ENCODE measurements around the gene OSBPL7.

OSBPL7 gene

DNA sequence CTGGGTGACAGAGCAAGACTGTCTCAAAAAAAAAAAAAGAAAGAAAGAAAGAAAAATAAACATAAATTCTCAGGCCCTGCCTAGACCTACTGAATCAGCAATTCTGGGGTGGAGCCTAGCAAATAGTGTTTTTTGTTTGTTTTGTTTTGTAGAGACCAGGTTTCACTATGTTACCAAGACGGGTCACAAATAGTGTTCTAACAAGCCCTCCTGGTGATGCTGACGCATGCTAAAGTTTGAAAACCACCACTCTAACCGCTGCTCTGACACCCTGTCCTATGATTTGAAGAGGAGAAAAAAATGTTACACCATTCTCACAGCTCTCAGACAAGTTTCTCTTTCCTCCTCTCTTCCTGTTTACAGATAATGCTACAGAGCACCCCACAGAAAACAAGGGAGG lies 8.3 kb upstream of the OSBPL7 start:
- no peak for DNase-seq (ENCODE audit: low read depth in 3 of 3, low spot score in 1 of 3)

DNA sequence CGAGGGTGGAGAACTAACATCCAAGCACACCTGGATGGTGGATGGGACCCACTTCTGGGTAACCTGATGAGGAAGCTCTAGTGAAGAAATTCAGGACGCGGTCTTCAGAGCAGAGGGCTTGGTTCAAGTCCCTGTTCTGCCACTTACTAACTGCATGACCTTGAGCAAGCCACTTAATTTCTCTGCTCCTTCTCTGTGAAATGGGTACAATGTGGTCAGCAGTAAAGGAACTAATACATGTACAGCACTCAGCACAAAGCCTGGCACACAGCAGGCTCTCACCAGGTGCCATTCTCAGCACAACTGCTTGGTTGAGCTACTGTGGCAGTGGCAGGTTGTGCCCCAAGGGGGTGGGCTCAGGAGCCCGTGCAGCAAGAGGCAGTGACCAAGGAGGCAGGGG lies 1.9 kb upstream of the OSBPL7 start:
- DNase-seq (ENCODE audit: low read depth in 3 of 3, low spot score in 1 of 3) = no peak

DNA sequence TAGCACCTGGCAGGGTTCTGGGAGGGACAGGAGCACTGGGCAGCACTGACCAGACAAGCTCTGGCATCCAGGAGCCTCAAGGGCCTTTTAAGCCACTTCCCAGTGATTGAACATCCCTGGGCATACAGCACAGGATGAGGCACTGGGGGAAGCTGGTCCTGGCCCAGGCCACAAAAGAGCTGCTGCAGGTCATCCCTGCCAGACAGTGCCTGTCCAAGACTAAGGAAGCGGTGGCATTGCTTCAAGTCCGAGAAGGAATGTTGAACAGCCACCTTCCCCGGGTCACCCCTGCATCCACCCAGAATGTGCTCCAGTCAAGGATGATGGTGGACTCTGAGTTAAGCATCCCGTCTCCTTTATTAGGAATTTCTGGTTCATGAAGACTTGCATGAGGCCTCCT lies 1.2 kb upstream of the OSBPL7 start:
- DNase-seq (ENCODE audit: low read depth in 3 of 3, low spot score in 1 of 3) = no peak

DNA sequence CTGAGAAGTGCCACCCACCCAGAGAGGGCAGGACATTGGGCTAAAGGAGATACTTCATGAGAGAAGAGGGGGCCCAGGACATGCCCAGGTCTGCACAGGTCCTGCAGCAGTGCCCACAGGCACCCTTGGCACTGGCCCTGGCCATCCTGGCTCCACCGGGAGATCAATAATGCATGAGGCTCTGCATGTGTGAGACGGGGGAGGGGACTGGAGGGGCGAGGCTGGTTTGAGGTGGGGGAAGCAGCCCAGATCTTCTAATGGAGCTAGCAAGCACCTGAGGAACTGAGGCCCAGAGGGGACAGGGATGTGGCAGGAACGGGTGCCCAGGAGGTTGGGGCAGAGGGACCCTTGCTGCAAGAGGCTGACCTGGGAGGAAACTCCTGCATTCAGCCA lies 567 bp downstream of the OSBPL7 start:
- DNase-seq (ENCODE audit: low read depth in 3 of 3, low spot score in 1 of 3) = no peak

DNA sequence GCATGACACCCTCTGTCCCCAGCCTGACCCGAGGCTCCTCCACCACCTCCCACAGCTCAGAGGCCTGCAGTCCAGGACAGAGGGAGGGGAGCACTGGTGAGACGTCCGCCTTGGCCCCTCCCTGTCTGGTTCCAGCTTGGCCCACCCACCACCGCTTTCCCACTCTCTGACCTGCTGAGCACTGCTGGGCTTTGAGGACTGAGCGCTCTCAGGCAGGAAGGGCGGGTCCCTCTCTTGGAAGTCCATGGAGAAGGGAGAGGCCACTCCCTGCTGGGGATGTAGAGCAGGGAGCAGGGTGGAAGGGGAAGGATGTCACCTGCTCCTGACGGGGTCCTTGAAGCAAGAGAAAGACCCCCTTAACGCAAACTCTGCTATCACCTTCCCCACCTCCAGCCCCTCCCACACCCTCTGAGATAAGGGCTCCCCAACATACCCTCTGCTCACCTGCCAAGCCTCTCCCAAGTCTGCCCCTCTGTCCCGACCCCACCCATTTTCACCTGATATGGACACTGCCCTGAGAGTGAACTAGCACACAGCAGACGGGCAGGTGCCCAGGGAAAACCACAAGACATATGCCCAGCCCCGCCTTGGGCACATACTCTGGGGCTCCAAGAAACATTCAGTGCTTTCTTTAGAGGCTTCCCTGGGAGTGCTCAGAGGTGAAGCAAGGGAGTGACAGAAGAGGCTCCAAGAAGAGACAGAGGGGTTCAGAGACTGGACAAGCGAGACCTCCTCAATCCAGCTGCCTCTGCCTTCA lies 1.4 kb downstream of the OSBPL7 start:
- DNase-seq (ENCODE audit: low read depth in 3 of 3, low spot score in 1 of 3) = no peak

DNA sequence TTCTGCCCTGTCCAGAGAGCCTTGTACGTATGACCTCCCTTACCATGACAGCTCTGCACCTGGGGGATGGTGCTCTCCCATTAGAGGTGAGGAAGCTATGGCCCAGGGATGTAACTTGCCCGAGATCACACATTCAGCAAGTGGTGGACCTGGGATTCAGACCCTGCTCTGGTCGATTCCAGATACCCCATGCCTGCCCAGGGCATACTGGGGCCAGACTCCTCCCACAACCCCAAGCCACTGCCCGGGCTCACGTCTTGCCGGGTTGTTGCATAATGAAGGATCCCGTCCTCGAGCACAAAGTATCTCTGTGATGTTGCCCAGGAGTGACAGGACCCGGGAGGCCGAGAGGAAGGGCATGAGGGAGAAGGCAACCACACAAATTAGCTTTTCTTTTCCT lies 2.1 kb downstream of the OSBPL7 start:
- no peak for DNase-seq (ENCODE audit: low read depth in 3 of 3, low spot score in 1 of 3)

DNA sequence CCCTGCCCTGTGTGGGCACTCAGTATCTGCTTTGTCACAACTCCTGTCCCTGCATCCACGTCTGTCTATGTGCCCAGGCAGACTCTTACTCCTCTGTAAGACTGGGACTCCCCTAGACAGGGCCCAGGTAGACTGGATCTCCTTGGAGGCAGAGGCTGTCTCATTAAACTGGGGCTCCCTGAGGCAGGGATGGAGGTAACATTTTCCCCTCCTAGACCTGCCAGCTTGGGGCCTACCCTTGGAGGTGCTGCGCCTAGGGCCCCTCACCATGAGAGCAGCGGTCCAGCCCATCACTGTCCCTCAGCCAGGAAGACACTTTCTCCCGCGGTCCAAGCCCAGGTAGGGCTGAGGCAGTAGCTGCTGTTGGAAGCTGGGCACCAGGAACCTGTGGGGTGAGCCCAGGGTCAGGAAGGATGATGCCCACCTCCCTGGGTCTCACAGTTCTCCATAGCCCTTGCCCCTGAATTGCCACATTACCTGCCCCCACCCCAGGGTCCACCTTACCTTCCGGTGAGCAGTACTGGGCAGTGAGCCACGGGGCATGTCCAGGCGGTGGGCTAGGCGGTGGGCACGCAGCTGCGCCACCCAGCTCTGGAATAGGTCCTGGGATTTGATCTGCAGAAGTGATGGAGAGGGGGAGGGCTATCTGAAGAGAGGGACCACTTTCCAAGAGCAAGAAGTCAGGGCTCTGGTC lies 3.4 kb downstream of the OSBPL7 start:
- DNase-seq (ENCODE audit: low read depth in 3 of 3, low spot score in 1 of 3) = no peak

DNA sequence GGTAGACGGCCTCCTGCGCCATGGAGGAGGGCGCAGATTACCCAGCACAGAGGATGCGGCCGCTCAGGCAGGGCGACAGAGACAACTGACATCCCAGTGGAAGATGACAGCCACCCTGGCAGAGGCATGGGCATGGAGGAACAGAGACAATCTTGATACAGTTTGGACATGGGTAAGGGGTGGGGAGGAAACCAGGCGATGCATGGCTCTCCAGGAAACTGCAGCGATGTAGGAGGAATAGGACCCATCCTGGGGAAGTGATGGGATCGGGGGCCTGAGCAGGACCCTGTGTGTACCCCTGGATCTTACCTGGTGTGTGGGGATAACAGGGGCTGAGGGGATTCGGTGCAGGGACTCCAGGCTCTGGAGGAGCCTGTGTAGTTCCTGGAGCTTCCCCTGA lies 4.6 kb downstream of the OSBPL7 start:
- DNase-seq (ENCODE audit: low read depth in 3 of 3, low spot score in 1 of 3) = no peak

DNA sequence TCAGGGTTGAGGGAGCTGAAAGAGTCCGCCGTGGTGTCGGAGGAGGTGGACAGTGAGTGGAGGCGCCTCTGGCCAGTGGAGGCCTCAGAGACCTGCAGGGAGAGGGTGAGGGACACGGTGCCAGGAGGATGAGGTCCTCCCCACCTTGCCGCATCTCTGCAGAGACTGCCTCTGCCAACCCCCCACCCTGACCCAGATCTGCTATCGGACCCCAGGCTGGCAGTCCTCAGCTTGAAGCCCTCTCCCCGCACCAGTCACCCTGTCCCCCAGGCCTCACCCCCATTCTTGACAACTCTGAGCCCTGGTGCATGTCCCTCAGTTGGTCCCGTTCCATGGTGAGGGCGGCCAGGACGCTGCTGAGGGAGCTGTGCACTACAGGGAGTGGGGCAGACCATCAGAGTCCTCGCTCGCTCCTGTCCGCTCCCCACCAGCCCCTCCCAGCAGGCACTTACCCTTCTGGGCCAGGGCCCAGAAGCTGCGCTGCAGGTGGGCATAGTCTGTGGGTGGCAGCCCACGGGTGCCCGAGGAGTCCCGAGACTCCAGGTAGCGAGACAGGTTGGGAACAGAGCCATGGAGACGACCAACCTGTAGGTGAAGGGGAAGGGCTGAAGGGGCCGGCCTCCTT lies 5.4 kb downstream of the OSBPL7 start:
- no peak for DNase-seq (ENCODE audit: low read depth in 3 of 3, low spot score in 1 of 3)

DNA sequence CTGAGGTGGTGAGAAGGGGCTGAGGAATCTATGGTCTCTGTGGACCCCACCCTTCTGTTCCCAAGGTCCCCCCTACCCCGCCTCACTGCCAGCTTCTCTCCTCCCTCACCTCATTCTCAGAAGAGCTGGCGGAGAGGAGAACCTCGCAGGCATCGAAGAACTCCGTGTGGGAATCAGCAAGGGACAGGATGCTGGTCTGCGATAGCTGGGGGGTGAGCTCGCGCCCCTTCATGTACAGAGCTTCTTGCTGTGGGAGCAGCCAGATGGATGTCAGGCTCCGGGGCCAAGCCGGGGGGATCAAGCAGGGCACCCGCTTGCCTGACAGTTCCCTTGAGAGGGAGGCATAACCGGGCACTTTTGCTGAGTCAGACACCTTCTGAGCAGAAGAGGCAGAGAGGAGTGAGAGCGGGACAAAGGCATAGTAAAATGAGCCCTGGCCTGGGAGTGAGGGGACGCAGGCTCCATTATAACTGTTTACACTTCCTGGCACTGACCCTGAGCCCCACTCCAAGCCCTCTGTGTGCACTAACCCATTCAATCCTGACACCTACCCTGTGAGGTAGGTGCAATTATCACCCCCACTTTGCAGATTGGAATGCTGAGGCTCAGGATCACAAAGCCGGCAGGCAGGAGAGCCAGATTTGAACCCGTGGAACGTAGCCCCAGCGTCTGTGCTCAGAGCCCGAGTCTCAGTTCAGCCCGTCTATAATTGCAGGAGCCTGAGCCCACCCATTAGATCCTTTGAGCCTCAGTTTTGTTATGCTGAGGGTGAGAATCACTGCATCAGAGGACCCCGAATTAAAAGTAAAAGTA lies 6.3 kb downstream of the OSBPL7 start:
- no peak for DNase-seq (ENCODE audit: low read depth in 3 of 3, low spot score in 1 of 3)

DNA sequence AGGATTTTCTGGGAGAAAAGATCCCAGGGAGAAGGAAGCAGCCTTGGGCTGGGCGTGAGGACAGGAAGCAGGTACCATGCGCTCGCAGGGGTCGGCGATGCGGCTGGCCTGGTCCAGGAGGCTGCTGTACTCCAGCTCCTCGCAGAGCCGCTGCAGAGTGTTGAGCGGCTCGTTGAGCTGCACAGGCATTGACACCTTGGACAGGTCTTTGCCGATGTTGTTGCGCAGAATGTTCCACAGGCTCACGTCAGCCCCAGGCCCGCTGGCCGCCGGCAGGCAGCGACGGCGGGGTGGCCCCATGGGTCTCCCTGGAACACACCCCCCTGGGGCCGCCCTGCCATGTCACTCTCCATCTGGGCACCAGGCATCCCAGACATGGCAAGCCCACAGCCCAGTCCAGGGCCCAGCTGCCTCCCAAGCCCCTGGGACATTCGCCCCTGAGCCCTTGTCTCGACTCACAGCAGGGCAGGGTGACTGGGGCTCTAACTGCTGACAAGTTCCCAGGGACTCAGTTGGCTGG lies 8.0 kb downstream of the OSBPL7 start:
- no peak for DNase-seq (ENCODE audit: low read depth in 3 of 3, low spot score in 1 of 3)

DNA sequence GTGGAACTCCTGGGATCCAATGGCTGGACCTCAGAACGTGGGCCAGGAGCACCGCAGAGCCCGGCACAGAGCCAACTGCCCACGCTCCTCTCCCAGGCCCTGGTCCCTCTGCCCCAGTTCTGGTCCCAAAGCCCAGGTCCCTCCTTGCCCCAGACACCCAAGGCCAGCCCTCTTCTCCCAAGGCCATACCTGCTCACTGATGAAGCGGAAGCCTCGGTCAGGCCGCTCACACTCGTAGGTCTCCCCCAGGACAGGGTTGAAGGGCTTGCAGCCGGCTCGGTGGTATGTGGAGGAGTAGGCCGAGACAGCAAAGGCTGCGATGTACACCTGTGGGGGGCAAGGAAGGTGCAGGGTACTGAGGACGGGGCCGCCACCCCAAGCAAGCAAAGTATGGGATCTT lies 8.5 kb downstream of the OSBPL7 start:
- no peak for DNase-seq (ENCODE audit: low read depth in 3 of 3, low spot score in 1 of 3)

DNA sequence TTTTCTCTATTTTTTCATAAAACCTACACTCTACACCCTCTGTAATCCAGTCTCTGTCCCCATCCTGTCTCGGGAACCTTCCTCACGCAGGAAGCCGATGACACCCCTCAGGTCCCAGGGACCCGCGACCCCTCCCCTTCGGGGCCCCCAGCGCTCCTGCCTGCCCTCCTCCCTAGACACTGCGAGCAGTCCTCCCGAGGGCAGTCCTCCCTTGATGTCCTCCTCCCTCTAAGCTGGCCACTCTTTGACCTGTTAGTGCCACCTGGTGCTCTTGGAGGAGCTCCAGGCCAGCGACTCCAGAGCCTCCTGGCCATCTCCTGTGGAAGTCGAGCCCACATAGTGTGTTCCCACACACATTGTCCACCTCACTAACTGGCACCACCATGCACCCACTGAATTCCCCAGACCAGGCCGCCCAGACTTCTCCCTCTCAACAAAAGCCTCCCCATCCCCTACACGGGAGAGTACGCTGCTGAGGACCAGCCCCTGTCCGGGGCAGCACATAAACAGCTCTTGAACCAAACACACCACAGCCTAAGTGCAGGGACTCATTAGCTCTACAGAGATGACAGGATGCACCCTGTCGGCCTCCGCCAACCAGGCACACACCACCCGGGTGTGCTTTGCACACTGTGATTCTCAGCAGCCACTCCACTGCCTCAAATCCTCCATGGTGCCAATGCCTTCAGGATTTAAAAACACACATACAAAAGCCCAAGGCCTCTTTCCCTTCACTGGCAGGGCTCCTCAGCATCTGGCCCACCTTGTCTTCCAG lies 9.3 kb downstream of the OSBPL7 start:
- no peak for DNase-seq (ENCODE audit: low read depth in 3 of 3, low spot score in 1 of 3)

DNA sequence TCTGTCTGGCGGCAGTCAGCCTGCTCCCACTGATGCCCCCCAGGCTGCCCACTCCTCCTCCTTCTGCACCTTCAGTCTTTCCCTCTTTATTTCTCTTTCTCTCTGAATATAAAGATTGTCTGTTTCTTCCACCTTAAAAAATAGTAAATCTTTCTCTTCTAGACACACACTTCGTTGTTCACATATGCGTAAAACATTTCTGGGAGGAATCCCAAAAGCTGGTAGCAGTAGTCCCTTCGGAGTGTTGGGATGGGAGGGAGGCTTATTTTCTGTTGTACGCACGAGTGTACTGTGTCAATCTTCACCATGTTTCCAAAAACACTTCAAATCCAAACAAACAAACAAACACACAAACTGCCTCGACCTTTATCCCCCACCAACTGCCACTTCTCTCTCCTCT lies 9.9 kb downstream of the OSBPL7 start:
- no peak for DNase-seq (ENCODE audit: low read depth in 3 of 3, low spot score in 1 of 3)

DNA sequence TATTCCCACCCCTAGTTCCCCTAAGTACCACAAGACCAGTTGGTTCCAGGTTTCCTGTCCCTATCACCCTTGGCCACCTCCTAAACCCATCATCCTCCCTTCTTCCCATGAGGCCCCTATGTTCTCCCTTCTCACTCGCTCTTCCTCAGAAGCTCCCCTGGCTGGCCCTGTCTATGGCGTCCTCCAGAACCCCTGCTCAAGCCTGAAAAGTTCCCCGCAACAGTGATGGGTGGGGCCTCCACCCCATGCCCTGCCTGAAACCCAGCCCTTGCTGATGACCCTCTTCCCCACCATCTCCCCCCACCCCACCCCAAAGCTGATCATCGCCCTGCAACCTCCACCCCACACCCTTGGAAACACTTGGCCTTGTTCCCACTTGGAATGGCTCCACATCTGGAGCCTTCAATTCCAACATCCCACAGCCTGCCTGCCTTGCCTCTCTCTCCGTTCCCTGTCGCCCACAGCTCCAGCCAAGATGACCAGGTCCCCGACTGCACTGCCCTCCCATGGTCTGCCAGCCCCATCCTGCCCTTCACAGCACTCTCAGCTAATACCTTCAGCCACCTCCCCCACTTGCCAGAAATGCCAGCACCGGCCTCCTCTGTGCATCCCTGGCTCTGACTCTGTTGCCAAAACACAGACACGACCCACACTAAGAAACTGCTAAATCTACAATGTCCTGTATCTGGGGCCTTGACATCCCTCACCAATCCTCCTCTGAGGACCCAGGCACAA lies 10.5 kb downstream of the OSBPL7 start:
- no peak for DNase-seq (ENCODE audit: low read depth in 3 of 3, low spot score in 1 of 3)

DNA sequence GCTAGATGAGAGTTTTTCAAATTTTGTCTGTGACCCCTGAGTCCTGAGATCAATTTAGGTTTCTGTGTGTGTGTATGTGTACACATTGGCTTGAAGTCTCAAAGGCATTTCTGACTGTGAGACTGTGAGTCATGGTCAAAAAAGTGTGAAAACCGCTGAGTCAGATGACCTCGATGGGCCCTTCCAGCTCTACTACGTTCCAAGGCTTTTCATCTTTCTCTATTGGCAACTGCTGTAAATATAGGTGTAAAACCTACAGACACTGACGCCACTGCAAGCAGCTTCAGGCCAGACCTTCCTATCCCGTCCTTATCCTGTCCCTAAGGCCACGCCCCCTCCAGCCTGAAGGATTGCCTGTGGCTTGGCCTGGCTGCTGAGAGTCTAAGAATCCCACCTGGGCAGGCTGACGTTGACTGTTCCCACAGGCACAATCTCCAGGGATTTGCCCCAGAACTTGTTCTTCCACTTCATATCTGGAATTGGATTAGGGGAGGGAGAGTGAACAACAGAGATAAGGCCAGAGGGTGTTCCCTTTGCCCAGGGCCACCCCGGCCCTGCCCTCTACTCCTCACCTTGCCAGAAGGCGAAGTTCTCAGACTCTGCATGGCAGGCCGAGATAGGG lies 11.3 kb downstream of the OSBPL7 start:
- no peak for DNase-seq (ENCODE audit: low read depth in 3 of 3, low spot score in 1 of 3)

DNA sequence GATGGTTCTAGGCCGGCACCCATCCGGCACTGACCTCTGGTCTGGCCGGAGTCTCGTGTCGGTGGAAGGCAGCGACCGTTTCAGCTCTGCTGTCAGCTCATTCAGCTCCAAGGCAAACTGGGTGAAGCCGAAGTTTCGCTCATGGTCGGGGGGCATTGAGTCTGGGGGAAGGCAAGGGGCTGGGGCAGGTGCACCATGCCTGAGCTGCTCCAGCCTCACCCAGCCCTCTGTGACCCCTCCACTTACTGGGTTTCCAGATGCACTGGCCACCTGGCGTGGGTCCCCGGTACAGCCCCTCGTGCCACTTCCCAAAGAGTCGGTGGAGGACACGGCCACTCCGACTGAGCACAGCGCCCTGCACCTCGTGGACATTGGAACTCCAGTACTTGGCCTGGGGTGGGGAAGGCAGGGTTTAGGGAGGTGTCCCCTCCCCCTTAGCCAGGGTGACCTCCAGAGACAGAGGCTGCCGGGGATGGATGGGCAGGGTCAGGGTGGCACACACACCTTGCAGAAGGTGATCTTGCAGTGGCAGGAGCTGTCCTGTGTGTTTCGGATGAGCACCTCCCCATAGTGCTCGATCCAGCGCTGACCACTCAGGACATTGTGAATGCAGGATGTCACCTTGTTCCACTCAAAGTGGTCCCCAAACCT lies 12.6 kb downstream of the OSBPL7 start:
- no peak for DNase-seq (ENCODE audit: low read depth in 3 of 3, low spot score in 1 of 3)

DNA sequence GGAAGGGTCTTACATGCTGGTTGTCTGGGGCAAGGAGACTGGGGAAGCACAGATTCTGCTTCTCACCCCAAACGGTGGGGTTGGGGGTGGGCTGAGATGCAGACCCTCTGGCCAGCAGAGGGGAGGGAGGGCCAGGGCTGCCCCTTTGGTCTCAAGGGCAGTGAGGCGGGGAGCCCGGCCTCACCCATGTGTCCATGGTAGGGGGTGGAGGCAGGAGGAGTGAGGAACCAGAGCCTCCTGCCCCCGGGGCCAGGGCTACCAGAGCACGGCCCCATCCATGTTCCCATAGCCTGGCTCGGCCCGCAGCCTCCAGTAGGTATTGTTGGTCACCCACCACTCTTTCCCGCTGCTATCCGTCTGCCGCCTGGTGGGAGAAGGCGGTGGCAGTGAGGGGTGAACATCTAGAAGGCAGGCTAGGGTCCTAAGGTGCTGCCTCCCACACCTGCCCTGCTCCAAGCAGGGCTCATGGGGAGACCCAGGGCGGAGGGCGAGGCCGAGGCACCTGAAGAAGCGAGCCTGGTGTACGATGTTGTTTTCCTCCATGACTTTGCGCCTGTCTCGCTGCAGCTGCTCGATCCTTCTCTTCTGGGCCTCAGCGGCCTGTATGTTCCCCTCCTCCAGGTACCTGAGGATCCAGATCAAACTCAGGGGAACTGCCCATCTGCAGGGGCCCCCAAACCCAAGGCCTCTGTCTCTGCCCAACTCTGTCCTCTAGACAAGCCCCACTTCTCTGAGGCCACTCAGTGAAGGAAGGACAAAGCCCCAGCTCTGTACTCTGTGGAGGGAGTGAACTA lies 13.4 kb downstream of the OSBPL7 start:
- no peak for DNase-seq (ENCODE audit: low read depth in 3 of 3, low spot score in 1 of 3)

Measured in stimulated activated CD4-positive, alpha-beta T cell treated with anti-CD3 and anti-CD28 coated beads, TNF-alpha, amount 100 ng/mL, for 1 hour (primary cell).